Stimulated activated CD4-positive, alpha-beta T cell treated with anti-CD3 and anti-CD28 coated beads, TNF-alpha, amount 100 ng/mL, for 1 hour (primary cell): Measurements from ENCODE around the gene LIN28B.
"Not testable (repeated sequence)": the region's sequence is repeated elsewhere in the genome, so short reads cannot be mapped to it uniquely, and the experiment has no call there.

Experiments
- DNase-seq, 3 donors: peaks; one replicate each; pipeline ENCODE4 v3.0.0-alpha.2; 2020; ENCODE audit warnings: low read depth in 3 of 3, low spot score in 1 of 3

The LIN28B gene

GRCh38 chr6:105066233-105066632 is 109.3 kb downstream of the LIN28B start:
- DNase-seq = no peak

- no peak for DNase-seq
These were observed 109.9 kb downstream of the LIN28B start for GRCh38 chr6:105066836-105067235.

GRCh38 chr6:105067329-105067728 is 110.4 kb downstream of the LIN28B start:
- DNase-seq = no peak

GRCh38 chr6:105068407-105068806 is 111.5 kb downstream of the LIN28B start:
- no peak for DNase-seq

- DNase-seq = no peak
These were observed 113.0 kb downstream of the LIN28B start for GRCh38 chr6:105069821-105070445.

- no peak for DNase-seq
These were observed 115.9 kb downstream of the LIN28B start for GRCh38 chr6:105072798-105073199.

- DNase-seq = no peak
These were observed 118.3 kb downstream of the LIN28B start for GRCh38 chr6:105075210-105075609.

- DNase-seq = not testable (repeated sequence)
These were observed 119.5 kb downstream of the LIN28B start for GRCh38 chr6:105076418-105076817.

GRCh38 chr6:105077596-105078385 is 120.9 kb downstream of the LIN28B start:
- no peak for DNase-seq

- no peak for DNase-seq
These were observed 121.4 kb downstream of the LIN28B start for GRCh38 chr6:105078386-105078708.

- no peak for DNase-seq
These were observed 123.4 kb downstream of the LIN28B start for GRCh38 chr6:105080279-105080678.

- DNase-seq = not testable (repeated sequence)
These were observed 124.8 kb downstream of the LIN28B start for GRCh38 chr6:105081662-105082061.

GRCh38 chr6:105087571-105088211 is 130.8 kb downstream of the LIN28B start:
- no peak for DNase-seq

- DNase-seq = no peak
These were observed 134.4 kb downstream of the LIN28B start for GRCh38 chr6:105091140-105091829.

- DNase-seq = no peak
These were observed 137.3 kb downstream of the LIN28B start for GRCh38 chr6:105094133-105094640.

- DNase-seq = no peak
These were observed 138.2 kb downstream of the LIN28B start for GRCh38 chr6:105095139-105095538.

GRCh38 chr6:105097288-105097687 is 140.4 kb downstream of the LIN28B start:
- DNase-seq = no peak

- no peak for DNase-seq
These were observed 142.5 kb downstream of the LIN28B start for GRCh38 chr6:105099371-105099770.

GRCh38 chr6:105102186-105102585 is 145.3 kb downstream of the LIN28B start:
- DNase-seq = no peak

GRCh38 chr6:105105094-105105493 is 148.2 kb downstream of the LIN28B start:
- no peak for DNase-seq

GRCh38 chr6:105106260-105106659 is 149.4 kb downstream of the LIN28B start:
- DNase-seq = no peak

- no peak for DNase-seq
These were observed 150.3 kb downstream of the LIN28B start for GRCh38 chr6:105107207-105107606.
